ENCODE results near the gene TFR2. TPM values are rescaled to one million over a fixed set of nuclear protein-coding genes. Genes with fewer than 3 reads are reported as not detected.

TFR2 gene
- total RNA-seq, 4 donors from 2014 or later: 0.38 to 1.1 (median 0.84) TPM

DNA sequence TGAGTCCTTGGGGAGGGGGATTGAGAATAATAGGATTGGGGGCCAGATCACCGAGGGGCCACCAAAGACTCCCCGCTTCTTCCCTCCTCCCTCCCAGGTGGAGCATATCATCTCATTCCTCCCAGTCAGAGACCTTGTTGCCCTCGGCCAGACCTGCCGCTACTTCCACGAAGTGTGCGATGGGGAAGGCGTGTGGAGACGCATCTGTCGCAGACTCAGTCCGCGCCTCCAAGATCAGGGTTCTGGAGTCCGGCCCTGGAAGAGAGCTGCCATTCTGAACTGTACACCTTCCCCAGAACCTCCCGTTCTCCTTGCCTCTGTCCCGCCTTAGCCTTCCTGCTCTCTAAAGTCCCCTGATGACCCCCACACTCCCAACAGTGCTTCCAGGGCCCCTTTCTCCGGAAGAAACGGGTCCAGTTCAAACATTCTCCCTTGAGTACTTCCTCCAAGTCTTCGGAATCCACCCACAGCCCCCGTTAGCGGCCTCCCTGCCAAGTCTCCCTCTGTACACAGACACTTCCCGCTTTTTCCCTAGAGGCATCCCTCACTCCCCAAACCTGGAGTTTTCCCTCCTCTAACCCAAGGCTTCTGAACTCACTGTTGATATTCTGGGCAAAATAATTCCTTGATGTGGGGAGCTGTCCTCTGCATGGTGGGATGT lies 51.1 kb downstream of the TFR2 start:
- 20 to 21% methylated on average over 16 to 20 of the region's 20 CpGs for WGBS, 2 donors
- Histone ChIP-seq H3K36me3 (no peaks in the 10 kb centered on the region), H3K9me3 (no peaks in the 10 kb centered on the region), H3K27me3 (peaks cover 0 to 20% (median 0%) of the 10 kb centered on the region in 4 donors), H3K27ac (peak overlapping the region in 2 of 4 donors; percentile 12 to 52), H3K4me3 (peak overlapping the region in 1 of 4 donors; percentile 30), H3K4me1 (peaks cover under 1 to 26% (median 10%) of the 10 kb centered on the region in 3 donors)
- no peak for DNase-seq
- intact Hi-C loops (cut with DNase I): no loop called here
- TF ChIP-seq, protein P1, sequence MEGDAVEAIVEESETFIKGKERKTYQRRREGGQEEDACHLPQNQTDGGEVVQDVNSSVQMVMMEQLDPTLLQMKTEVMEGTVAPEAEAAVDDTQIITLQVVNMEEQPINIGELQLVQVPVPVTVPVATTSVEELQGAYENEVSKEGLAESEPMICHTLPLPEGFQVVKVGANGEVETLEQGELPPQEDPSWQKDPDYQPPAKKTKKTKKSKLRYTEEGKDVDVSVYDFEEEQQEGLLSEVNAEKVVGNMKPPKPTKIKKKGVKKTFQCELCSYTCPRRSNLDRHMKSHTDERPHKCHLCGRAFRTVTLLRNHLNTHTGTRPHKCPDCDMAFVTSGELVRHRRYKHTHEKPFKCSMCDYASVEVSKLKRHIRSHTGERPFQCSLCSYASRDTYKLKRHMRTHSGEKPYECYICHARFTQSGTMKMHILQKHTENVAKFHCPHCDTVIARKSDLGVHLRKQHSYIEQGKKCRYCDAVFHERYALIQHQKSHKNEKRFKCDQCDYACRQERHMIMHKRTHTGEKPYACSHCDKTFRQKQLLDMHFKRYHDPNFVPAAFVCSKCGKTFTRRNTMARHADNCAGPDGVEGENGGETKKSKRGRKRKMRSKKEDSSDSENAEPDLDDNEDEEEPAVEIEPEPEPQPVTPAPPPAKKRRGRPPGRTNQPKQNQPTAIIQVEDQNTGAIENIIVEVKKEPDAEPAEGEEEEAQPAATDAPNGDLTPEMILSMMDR (IDR thresholded peaks at IDR 0.05): no peak
- no peak for TF ChIP-seq POLR2A (IDR thresholded peaks at IDR 0.05)

GRCh38 chr7:100589341-100589947 lies 51.9 kb downstream of the TFR2 start:
- H3K9me3 ChIP-seq: no peaks in the 10 kb centered on the region
- no peak for DNase-seq
- peaks cover 8 to 34% (median 18%) of the 10 kb centered on the region in 3 donors for H3K4me1 ChIP-seq
- no peaks in the 10 kb centered on the region for H3K36me3 ChIP-seq
- peak overlapping the region in 1 of 4 donors; percentile 30 for H3K4me3 ChIP-seq
- no peak for TF ChIP-seq POLR2A (IDR thresholded peaks at IDR 0.05)
- TF ChIP-seq, protein P1 (IDR thresholded peaks at IDR 0.05): no peak
- H3K27ac ChIP-seq: peak overlapping the region in 2 of 4 donors; percentile 12 to 52
- intact Hi-C loops (cut with DNase I): no loop called here
- 51 to 54% methylated on average over 7 of the region's 7 CpGs for WGBS, 2 donors
- H3K27me3 ChIP-seq: peaks cover 0 to 20% (median 0%) of the 10 kb centered on the region in 4 donors

DNA sequence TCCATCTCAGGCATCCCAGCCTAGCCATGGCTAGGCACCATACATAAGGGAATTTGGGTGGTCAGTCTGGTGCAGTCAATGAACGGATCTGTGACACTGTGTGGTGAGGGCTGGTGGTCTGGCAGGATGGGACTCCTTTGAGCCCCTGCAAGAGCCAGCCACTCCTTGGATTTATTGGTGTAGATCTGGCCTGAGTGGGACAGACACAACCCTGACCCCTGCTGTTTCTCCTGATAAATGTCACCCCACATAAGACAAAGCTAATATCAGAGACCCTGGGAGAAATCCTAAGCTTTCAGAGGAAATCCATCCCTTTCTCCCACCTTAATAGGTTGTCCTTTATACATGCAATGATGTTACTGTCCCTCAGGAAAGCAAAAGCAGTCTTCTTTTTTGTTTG lies 52.9 kb downstream of the TFR2 start:
- no peaks in the 10 kb centered on the region for H3K9me3 ChIP-seq
- intact Hi-C loops (cut with DNase I): no loop called here

GRCh38 chr7:100586266-100587025 lies 54.9 kb downstream of the TFR2 start, which contains the start of gene FBXO24:
Gene FBXO24, plus strand, starts transcription at chr7:100586328. Its CDS starts 298 bp downstream, at chr7:100586626.
- Histone ChIP-seq H3K4me3 (peak within 1 kb of the TSS; percentile 76 to 93 (median 84)), H3K27ac (peak within 1 kb of the TSS; percentile 94 to 99 (median 98)), H3K9me3 (no peaks in the 10 kb centered on the region), H3K27me3 (peaks cover 0 to 16% (median 0%) of the 10 kb centered on the region in 4 donors), H3K4me1 (peaks cover 32 to 64% (median 45%) of the 10 kb centered on the region in 3 donors), H3K36me3 (peaks cover 7 to 17% (median 9%) of the 10 kb centered on the region in 3 donors)
- intact Hi-C loops (cut with DNase I): no loop called here
- peak; percentile 98 for DNase-seq
- TF ChIP-seq, protein P1 (IDR thresholded peaks at IDR 0.05): peak in 1 of 6 experiments; percentile 24
- peak in 1 of 4 donors; percentile 50 for TF ChIP-seq POLR2A (IDR thresholded peaks at IDR 0.05)
- WGBS, 2 donors: 0% methylated on average over 13 to 17 of the region's 53 CpGs

More for the DNA sequence above, 52.9 kb downstream of the TFR2 start:
- Histone ChIP-seq H3K4me1 (peaks cover 18 to 44% (median 28%) of the 10 kb centered on the region in 3 donors), H3K4me3 (no peak overlapping the region), H3K27me3 (peaks cover 0 to 20% (median 0%) of the 10 kb centered on the region in 4 donors), H3K27ac (no peak overlapping the region), H3K36me3 (no peaks in the 10 kb centered on the region)
- 50 to 60% methylated on average over 1 of the region's 1 CpG for WGBS, 2 donors
- TF ChIP-seq, protein P1 (IDR thresholded peaks at IDR 0.05): peak in 4 of 6 experiments; percentile 14 to 36 (median 22)
- TF ChIP-seq POLR2A (IDR thresholded peaks at IDR 0.05): no peak
- no peak for DNase-seq

Measured in esophagus squamous epithelium (tissue), 5 donors.